CD4-positive, alpha-beta T cell treated with Interleukin-6 for 4 hours (primary cell): ENCODE results near the gene RTL3.
"Not testable (repeated sequence)": the region's sequence is repeated elsewhere in the genome, so short reads cannot be mapped to it uniquely, and the experiment has no call there.

Experiments
- DNase-seq: peaks from one replicate; pipeline ENCODE4 v3.0.0-alpha.2; 2020; ENCODE audit warnings: mixed read lengths

Gene RTL3

GRCh38 chrX:78658845-78659744 lies at the start of gene RTL3:
Gene RTL3 (minus strand): TSS chrX:78659328. CDS start chrX:78658420, 908 bp downstream.
- no peak for DNase-seq

- no peak for DNase-seq
Observed at GRCh38 chrX:78708816-78709215, 49.7 kb upstream of the RTL3 start.

GRCh38 chrX:78708262-78708661 lies 49.1 kb upstream of the RTL3 start:
- DNase-seq: no peak

GRCh38 chrX:78706071-78706470 lies 46.9 kb upstream of the RTL3 start:
- DNase-seq: no peak

GRCh38 chrX:78693536-78693935 lies 34.4 kb upstream of the RTL3 start:
- DNase-seq: no peak

- DNase-seq: no peak
Observed at GRCh38 chrX:78693012-78693411, 33.9 kb upstream of the RTL3 start.

GRCh38 chrX:78687586-78687985 lies 28.5 kb upstream of the RTL3 start:
- no peak for DNase-seq

- DNase-seq: no peak
Observed at GRCh38 chrX:78673246-78673645, 14.1 kb upstream of the RTL3 start.

GRCh38 chrX:78665342-78665741 lies 6.2 kb upstream of the RTL3 start:
- DNase-seq: no peak

GRCh38 chrX:78661836-78662235 lies 2.7 kb upstream of the RTL3 start:
- no peak for DNase-seq

- no peak for DNase-seq
Observed at GRCh38 chrX:78659955-78660354, 827 bp upstream of the RTL3 start.

- no peak for DNase-seq
Observed at GRCh38 chrX:78658414-78658813, 714 bp downstream of the RTL3 start.

GRCh38 chrX:78655642-78656041 lies 3.5 kb downstream of the RTL3 start:
- no peak for DNase-seq

- DNase-seq: no peak
Observed at GRCh38 chrX:78653118-78653822, 5.9 kb downstream of the RTL3 start.

GRCh38 chrX:78650906-78651437 lies 8.2 kb downstream of the RTL3 start:
- no peak for DNase-seq

GRCh38 chrX:78643874-78644273 lies 15.3 kb downstream of the RTL3 start:
- peak; percentile 15 for DNase-seq

- DNase-seq: no peak
Observed at GRCh38 chrX:78643096-78643495, 16.0 kb downstream of the RTL3 start.

GRCh38 chrX:78636096-78636495 lies 23.0 kb downstream of the RTL3 start:
- not testable (repeated sequence) for DNase-seq

- DNase-seq: no peak
Observed at GRCh38 chrX:78624962-78625909, 33.9 kb downstream of the RTL3 start.

GRCh38 chrX:78624426-78624825 lies 34.7 kb downstream of the RTL3 start:
- no peak for DNase-seq

GRCh38 chrX:78622831-78623230 lies 36.3 kb downstream of the RTL3 start:
- no peak for DNase-seq

- no peak for DNase-seq
Observed at GRCh38 chrX:78619834-78620233, 39.3 kb downstream of the RTL3 start.

- DNase-seq: no peak
Observed at GRCh38 chrX:78618987-78619386, 40.1 kb downstream of the RTL3 start.
